Measurements from ENCODE around the gene ARHGAP24. TPM values are rescaled to one million over a fixed set of nuclear protein-coding genes. Genes with fewer than 3 reads are reported as not detected.

Gene ARHGAP24
- total RNA-seq, 1 experiment from 2014 or later: 17.4 TPM

DNA sequence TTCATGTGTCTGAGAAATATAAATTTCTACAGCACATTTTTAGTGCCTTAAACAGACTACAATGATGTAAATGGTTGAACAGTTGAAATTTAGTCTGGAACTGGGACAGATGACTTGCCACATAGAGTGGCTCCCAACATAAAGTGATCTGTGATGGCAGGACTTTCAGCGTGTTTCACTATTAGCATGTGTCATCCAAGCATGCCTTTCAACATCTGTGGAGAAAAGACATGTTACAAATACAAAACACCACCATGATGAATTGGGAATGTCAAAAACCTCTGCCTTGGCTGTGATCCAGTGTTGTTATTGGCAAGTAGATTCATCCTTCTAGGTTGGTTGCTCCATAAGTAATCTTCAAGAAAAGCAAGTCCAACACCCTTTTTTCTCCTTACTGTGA, 536.2 kb downstream of the ARHGAP24 start:
- H3K27me3 ChIP-seq (ENCODE audit: control insufficient read depth, insufficient read depth, low read length): no peaks in the 10 kb centered on the region
- ATAC-seq (no peak), DNase-seq (ENCODE audit: low read depth, low spot score) (no peak)
- H3K4me3 ChIP-seq (ENCODE audit: low read depth in 2 of 2, low read length in 2 of 2): no peak overlapping the region
- no peak overlapping the region for H3K27ac ChIP-seq (ENCODE audit: low read length)
- in situ Hi-C loops (cut with HindIII; ENCODE audit: low pct_unique_long_range_greater_than_20kb, low sequenced_read_pairs): no loop called here
- POLR2A ChIA-PET: no interaction called here
- intact Hi-C loops (cut with micrococcal nuclease; ENCODE audit: unreplicated experiment): no loop called here
- H3K9me3 ChIP-seq (ENCODE audit: control insufficient read depth, insufficient read depth, low read depth, low read length): no peaks in the 10 kb centered on the region
- no TSS peak for BruUV-seq (replicated peaks)
- H3K36me3 ChIP-seq (ENCODE audit: control insufficient read depth, insufficient read depth, low read length): no peaks in the 10 kb centered on the region
- TF ChIP-seq POLR2AphosphoS5 (IDR thresholded peaks at IDR 0.05; ENCODE audit: low read depth, low read length) (no peak), REST (IDR thresholded peaks at IDR 0.05; ENCODE audit: insufficient read depth in 1 of 2, low read depth in 2 of 2, low read length in 1 of 2) (no peak), TCF7L2 (IDR thresholded peaks at IDR 0.05; ENCODE audit: low read depth, low read length) (no peak), SIN3A (IDR thresholded peaks at IDR 0.05; ENCODE audit: borderline replicate concordance, insufficient read depth, low read depth, low read length) (no peak)
- TF ChIP-seq, protein P1, sequence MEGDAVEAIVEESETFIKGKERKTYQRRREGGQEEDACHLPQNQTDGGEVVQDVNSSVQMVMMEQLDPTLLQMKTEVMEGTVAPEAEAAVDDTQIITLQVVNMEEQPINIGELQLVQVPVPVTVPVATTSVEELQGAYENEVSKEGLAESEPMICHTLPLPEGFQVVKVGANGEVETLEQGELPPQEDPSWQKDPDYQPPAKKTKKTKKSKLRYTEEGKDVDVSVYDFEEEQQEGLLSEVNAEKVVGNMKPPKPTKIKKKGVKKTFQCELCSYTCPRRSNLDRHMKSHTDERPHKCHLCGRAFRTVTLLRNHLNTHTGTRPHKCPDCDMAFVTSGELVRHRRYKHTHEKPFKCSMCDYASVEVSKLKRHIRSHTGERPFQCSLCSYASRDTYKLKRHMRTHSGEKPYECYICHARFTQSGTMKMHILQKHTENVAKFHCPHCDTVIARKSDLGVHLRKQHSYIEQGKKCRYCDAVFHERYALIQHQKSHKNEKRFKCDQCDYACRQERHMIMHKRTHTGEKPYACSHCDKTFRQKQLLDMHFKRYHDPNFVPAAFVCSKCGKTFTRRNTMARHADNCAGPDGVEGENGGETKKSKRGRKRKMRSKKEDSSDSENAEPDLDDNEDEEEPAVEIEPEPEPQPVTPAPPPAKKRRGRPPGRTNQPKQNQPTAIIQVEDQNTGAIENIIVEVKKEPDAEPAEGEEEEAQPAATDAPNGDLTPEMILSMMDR (IDR thresholded peaks at IDR 0.05): no peak
- CTCF ChIA-PET: no interaction called here
- H3K4me1 ChIP-seq (ENCODE audit: control insufficient read depth, insufficient read depth, low read length): no peaks in the 10 kb centered on the region

DNA sequence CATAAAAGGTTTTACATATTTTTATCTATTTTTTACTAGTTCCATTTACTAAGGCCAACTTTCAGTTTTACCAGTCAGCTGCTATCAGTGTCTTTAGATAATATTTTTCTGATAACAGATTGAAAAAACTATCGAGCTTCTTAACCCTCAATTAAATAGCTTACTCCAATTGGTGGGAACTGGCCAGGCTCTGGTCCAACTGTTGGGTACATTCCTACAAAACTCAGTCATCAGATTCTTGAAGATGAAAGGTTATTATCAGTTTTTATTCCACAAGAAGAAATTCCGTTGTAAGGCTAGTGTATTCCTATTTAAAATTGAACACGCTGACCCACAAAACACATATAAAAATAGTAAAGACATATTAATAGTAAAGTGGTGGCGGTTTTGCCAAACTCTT, 538.7 kb downstream of the ARHGAP24 start:
- intact Hi-C loops (cut with micrococcal nuclease; ENCODE audit: unreplicated experiment): no loop called here
- CTCF ChIA-PET: no interaction called here
- no peaks in the 10 kb centered on the region for H3K9me3 ChIP-seq (ENCODE audit: control insufficient read depth, insufficient read depth, low read depth, low read length)
- H3K4me1 ChIP-seq (ENCODE audit: control insufficient read depth, insufficient read depth, low read length): no peaks in the 10 kb centered on the region
- TF ChIP-seq REST (IDR thresholded peaks at IDR 0.05; ENCODE audit: insufficient read depth in 1 of 2, low read depth in 2 of 2, low read length in 1 of 2): no peak
- TF ChIP-seq SIN3A (IDR thresholded peaks at IDR 0.05; ENCODE audit: borderline replicate concordance, insufficient read depth, low read depth, low read length): no peak
- TF ChIP-seq POLR2AphosphoS5 (IDR thresholded peaks at IDR 0.05; ENCODE audit: low read depth, low read length): no peak
- no peak for TF ChIP-seq TCF7L2 (IDR thresholded peaks at IDR 0.05; ENCODE audit: low read depth, low read length)
- TF ChIP-seq, protein P1 (IDR thresholded peaks at IDR 0.05): no peak
- in situ Hi-C loops (cut with HindIII; ENCODE audit: low pct_unique_long_range_greater_than_20kb, low sequenced_read_pairs): no loop called here
- no peaks in the 10 kb centered on the region for H3K27me3 ChIP-seq (ENCODE audit: control insufficient read depth, insufficient read depth, low read length)
- no peak overlapping the region for H3K4me3 ChIP-seq (ENCODE audit: low read depth in 2 of 2, low read length in 2 of 2)
- POLR2A ChIA-PET: no interaction called here
- ATAC-seq (no peak), DNase-seq (ENCODE audit: low read depth, low spot score) (no peak)
- no peaks in the 10 kb centered on the region for H3K36me3 ChIP-seq (ENCODE audit: control insufficient read depth, insufficient read depth, low read length)
- BruUV-seq (replicated peaks): no TSS peak
- H3K27ac ChIP-seq (ENCODE audit: low read length): no peak overlapping the region
